ENCODE results near the gene TPP1.

Gene TPP1

GRCh38 chr11:6619004-6619745, at the start of gene TPP1:
TPP1 (minus strand) TSS chr11:6619422; CDS start chr11:6619400, 22 bp downstream.
- TF ChIP-seq, protein P1, sequence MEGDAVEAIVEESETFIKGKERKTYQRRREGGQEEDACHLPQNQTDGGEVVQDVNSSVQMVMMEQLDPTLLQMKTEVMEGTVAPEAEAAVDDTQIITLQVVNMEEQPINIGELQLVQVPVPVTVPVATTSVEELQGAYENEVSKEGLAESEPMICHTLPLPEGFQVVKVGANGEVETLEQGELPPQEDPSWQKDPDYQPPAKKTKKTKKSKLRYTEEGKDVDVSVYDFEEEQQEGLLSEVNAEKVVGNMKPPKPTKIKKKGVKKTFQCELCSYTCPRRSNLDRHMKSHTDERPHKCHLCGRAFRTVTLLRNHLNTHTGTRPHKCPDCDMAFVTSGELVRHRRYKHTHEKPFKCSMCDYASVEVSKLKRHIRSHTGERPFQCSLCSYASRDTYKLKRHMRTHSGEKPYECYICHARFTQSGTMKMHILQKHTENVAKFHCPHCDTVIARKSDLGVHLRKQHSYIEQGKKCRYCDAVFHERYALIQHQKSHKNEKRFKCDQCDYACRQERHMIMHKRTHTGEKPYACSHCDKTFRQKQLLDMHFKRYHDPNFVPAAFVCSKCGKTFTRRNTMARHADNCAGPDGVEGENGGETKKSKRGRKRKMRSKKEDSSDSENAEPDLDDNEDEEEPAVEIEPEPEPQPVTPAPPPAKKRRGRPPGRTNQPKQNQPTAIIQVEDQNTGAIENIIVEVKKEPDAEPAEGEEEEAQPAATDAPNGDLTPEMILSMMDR (conservative IDR thresholded peaks at IDR 0.05; ENCODE audit: low read length): no peak; the same call in 1 of the 2 replicates
- DNase-seq (ENCODE audit: low read depth): peak; percentile 91
- H3K4me3 ChIP-seq (ENCODE audit: low read length): peak within 1 kb of the TSS; percentile 98

DNA sequence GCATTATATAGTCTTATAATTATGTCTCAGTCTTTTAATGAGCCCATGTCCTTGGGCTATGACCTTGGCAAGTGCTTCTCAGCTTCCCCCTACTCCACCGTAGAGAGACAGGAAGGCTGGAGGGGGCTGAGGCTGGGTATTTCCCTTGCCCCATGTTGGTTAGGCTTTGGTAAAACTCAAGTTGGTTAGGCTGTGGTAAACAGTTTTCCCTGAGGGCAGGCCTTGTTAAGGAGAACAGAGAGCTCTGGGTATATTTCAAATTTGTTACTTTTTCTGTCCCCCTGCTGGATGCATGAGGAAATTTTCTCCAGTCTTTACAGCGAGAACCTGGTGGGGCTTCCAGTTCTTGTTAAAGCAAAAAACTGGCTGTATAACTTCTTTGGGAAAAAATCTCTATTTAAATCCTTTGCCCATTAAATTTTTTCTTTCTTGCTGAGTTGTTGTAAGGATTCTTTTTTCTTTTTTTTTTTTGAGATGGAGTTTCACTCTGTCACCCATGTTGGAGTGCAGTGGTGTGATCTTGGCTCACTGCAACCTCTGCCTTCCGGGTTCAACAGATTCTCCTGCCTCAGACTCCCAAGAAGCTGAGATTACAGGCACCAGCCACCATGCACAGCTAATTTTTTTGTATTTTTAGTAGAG, 48.6 kb upstream of the TPP1 start:
- DNase-seq (ENCODE audit: low read depth): peak; percentile 40
- TF ChIP-seq, protein P1 (conservative IDR thresholded peaks at IDR 0.05; ENCODE audit: low read length): peak; percentile 63
- no peak overlapping the region for H3K4me3 ChIP-seq (ENCODE audit: low read length)

DNA sequence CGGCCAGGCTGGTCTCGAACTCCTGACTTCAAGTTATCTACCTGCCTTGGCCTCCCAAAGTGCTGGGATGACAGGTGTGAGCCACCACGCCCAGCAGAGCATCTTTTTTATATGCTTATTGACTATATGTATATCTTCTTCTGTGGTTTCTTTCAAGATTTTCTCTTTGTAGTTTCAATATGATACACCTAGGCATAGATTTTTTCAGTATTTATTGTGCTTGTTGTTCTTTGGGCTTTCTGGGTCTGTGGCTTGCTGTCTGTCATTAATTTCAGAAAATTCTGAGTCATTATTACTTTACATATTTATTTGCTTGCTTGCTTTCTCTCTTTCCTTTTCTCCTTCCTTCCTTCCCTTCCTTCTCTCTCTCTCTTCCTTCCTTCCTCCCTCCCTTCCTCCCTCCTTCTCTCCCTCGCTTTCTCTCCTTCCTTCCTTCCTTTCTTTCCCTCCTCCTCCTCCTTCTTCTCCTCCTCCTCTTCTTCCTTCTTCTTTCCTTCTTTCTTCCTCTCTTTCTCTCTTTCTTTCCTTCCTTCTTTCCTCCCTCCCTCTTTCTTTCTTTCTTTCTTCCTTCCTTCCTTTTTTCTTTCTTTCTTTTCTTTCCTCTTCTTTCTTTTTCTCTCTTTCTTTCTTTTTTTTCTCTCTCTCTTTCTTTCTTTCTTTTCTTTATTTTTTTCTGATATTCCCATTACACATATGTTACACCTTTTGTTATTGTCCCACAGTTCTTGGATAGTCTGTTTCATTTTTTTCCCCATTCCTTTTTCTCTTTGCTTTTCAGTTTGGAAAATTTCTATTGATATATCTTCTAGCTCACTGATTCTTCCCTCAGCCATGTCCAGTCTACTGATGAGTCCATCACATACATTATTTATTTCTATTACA, 47.3 kb upstream of the TPP1 start:
- DNase-seq (ENCODE audit: low read depth): no peak

GRCh38 chr11:6664551-6664950, 45.3 kb upstream of the TPP1 start:
- H3K4me3 ChIP-seq (ENCODE audit: low read length): no peak overlapping the region
- TF ChIP-seq, protein P1 (conservative IDR thresholded peaks at IDR 0.05; ENCODE audit: low read length): no peak
- DNase-seq (ENCODE audit: low read depth): peak; percentile 21

More for the DNA sequence above, 47.3 kb upstream of the TPP1 start:
- no peak overlapping the region for H3K4me3 ChIP-seq (ENCODE audit: low read length)
- TF ChIP-seq, protein P1 (conservative IDR thresholded peaks at IDR 0.05; ENCODE audit: low read length): no peak

- no peak overlapping the region for H3K4me3 ChIP-seq (ENCODE audit: low read length)
- DNase-seq (ENCODE audit: low read depth): no peak
- TF ChIP-seq, protein P1 (conservative IDR thresholded peaks at IDR 0.05; ENCODE audit: low read length): no peak
These were observed 44.7 kb upstream of the TPP1 start for GRCh38 chr11:6663794-6664469.

DNA sequence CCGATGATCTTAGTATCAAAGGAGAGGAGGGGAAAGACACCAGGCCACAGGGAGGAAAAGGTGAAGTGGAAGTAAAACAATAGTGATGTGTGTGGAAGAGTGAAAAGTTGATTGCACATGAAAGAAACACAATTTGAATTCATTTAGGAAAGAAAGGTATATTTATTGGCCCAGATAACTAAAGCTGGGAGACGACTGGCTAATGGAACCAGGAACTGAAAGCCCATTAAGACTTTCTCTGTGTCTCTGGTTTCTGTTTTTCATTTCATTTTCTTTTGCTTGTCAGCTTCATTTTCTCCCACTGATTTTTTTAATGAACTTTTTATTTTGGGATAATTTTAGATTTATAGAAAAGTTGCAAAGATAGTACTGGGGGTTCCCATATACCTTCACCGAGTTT, 41.5 kb upstream of the TPP1 start:
- no peak overlapping the region for H3K4me3 ChIP-seq (ENCODE audit: low read length)
- TF ChIP-seq, protein P1 (conservative IDR thresholded peaks at IDR 0.05; ENCODE audit: low read length): no peak
- DNase-seq (ENCODE audit: low read depth): no peak

Data from AG10803 (cell line).